Fibroblast of villous mesenchyme (primary cell): Measurements from ENCODE around the gene AGPAT1. TPM values are rescaled to one million over a fixed set of nuclear protein-coding genes. Genes with fewer than 3 reads are reported as not detected.
A peak's percentile ranks its signal among the peaks of the same experiment; 100 is the strongest.

ENCODE experiments used
- DNase-seq: peaks from one replicate; pipeline ENCODE4 v3.0.0-alpha.2; 2010; ENCODE audit warnings: low read depth
- H3K4me3 ChIP-seq: 2 replicates; pipeline ENCODE4 v1.5.1; 2011; ENCODE audit warnings: low read depth, mild to moderate bottlenecking, low read length
- CTCF ChIP-seq: IDR thresholded peaks from 2 replicates; pipeline ENCODE4 v1.5.1; 2012; ENCODE audit warnings: low read depth, mild to moderate bottlenecking, low read length; ENCODE audit not compliant: insufficient read depth
- total RNA-seq: library from RNA; depleted of rRNA; stranded (reverse); fragments of >200 nt; gene quantifications from 2 replicates; pipeline ENCODE4 v1.2.3, GENCODE V29; 2012

AGPAT1 gene
- total RNA-seq, 1 donor: 30.2 TPM

GRCh38 chr6:32154514-32155161 lies 21.2 kb downstream of the AGPAT1 start:
- peak; percentile 78 for DNase-seq
- peak overlapping the region; percentile 75 for H3K4me3 ChIP-seq
- peak; percentile 63 for TF ChIP-seq CTCF

DNA sequence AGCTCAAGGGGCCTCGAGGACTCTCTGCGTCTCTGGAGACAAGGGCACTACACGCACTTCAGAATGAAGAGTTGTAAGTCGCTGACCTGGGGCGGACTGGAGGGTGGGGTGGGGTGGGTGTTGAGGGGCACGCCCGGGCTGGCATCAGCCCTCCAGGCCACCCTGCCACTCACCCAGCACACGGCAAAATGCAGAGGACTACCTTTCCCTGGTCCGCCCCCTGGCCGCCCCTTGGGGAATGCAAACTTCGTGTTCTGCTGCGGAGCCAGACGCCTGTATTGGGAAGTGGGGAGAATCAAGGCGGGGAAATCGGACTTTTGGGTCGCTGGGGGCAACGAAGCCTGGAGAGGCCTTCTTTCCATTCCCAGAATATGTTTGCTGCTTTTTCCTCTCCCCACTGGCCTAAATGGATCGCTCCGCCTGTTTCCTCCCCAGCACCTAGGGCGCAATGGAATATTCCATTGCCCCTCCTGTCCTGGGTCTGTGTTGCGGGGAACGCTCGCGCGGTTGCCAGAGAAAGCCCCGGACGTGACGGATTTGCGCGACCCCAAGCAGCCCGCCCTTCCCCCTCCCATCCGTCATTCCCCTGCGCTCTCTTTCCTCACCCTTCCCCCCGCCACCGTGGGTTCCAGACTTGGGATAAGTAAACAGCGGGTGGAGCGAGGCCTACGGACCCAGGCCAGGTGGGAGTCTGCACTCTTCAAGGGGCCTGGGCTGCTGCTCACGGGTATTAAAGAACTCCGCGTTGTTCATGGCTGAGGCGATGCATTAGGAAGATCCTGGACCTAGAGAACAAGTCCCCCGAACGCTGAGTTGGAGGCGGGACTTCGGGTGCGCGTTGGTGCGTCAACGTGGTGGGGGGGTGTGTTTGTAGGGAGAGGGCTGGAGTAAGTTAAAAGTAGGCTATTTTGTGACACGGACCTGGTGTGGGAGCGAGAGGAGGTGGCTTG lies 22.0 kb downstream of the AGPAT1 start, which contains the start of gene PPT2:
PPT2 (plus strand) TSS at position 578 of the 950 bp plus-strand sequence. CDS start 454 bp downstream, outside the sequence.
- peak; percentile 97 for DNase-seq
- peak; percentile 47 for TF ChIP-seq CTCF

DNA sequence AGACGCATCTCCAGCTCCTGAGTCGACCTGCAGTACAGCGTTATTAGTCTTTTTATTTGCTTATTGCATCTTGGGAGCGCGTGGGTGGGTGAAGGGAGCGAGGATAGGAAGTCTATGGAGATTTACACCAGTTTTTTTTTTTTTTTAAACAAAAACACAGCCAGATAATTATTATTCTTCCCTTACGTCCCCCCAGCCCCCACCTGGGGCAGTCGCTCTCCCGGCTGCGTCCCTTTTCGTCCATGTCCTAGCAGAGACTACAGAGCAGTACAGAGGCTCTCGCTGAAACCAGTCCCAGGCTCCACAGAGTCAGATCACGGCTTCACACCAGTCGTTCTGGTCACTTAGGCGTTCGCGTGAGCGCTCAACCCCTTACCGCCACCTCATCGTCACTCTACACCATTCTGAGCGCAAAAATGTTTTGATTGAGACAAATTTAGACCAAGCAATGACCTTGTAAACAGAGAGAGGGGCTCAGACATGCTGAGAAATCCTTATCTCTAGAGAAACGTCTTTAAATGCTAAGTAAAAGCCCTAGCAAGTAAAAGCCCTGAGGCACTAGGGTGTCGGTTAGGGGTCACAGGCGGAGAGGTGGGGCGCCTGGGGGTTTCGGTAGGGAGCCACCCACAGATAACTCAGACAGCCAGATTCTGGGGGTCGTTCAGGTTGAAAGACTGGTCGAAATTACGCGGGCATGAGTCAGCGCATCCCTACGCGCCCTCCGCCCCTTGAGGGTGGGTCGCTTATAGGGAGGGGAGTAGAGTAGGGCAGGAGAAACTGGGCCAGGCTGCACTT lies 22.9 kb downstream of the AGPAT1 start:
- H3K4me3 ChIP-seq: peak overlapping the region; percentile 75
- DNase-seq: peak; percentile 67
- TF ChIP-seq CTCF: no peak

More for the DNA sequence above, 22.0 kb downstream of the AGPAT1 start, which contains the start of gene PPT2:
- peak within 1 kb of the TSS; percentile 75 for H3K4me3 ChIP-seq

DNA sequence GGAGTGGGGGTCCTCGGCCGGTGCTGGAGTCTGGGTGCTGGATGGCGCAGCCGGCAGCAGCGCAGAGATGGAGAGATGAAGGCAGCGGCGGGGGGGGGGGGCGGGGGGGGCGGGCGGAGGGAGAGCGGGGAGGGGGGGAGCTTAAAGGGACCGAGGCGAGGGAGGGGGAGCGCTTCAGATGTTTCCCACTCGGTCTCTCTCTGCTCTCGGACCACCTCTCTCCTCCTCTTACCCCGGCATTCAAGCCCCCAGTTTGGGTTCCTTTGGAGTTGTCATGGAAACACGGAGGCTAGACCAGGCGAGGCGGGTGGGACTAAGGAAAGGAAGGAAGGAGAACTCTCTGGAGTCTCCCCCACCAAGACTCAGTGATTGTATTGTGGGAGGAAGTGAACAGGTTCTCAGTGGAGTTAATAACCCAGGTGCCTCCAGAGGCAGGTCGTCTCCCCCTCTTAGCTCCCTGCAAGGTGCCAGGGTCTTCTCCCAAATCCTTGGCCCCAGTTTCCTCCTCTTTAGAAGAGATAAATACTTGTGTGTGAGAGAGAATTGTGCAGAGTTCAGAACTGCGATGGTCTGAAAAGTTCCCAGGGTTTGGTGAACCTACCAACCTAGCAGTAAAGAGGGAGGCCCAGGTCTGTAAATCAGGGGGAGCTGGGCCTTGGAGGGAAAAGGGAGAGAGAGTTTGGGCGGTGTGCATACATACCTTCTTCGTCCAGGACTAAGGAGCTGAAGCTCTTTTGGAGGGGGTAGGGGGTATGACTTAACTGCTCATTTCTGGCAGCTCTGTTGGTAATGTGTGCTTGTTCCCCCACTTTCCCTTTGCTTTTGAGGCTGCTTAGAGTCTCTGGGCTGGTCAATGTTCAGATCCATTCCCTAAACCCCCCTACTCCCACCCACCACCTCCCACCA lies 23.8 kb downstream of the AGPAT1 start, which contains the start of gene PRRT1:
PRRT1 (minus strand) TSS at position 77 of the 906 bp plus-strand sequence. CDS start 112 bp downstream, outside the sequence.
- TF ChIP-seq CTCF: no peak
- no peak for DNase-seq
- H3K4me3 ChIP-seq: peak within 1 kb of the TSS; percentile 75

- H3K4me3 ChIP-seq: peak overlapping the region; percentile 75
- no peak for TF ChIP-seq CTCF
- no peak for DNase-seq
Observed at GRCh38 chr6:32151181-32151862, 24.6 kb downstream of the AGPAT1 start.
